Hepatocyte (in vitro differentiated cells): ENCODE measurements around the gene PITX1. TPM values are rescaled to one million over a fixed set of nuclear protein-coding genes. Genes with fewer than 3 reads are reported as not detected.

Experiments used
- DNase-seq: peaks from one replicate; pipeline ENCODE4 v3.0.0-alpha.2; 2016; ENCODE audit warnings: low spot score
- H2AFZ ChIP-seq: fragments of 200-600 bp; sonication (generic); 2 replicates; pipeline ENCODE4 v1.6.0; 2016; ENCODE audit warnings: antibody characterized with exemption, mild to moderate bottlenecking
- H3K27ac ChIP-seq: fragments of 200-600 bp; sonication (generic); 2 replicates; pipeline ENCODE4 v1.5.1; 2016; ENCODE audit warnings: mild to moderate bottlenecking
- H3K27me3 ChIP-seq: fragments of 200-600 bp; sonication (generic); 2 replicates; pipeline ENCODE4 v1.6.1; 2016
- H3K36me3 ChIP-seq: fragments of 200-600 bp; sonication (generic); replicated peaks from 2 replicates; pipeline ENCODE4 v1.5.1; 2016; ENCODE audit warnings: low read depth; ENCODE audit not compliant: insufficient read depth
- H3K4me1 ChIP-seq: fragments of 200-600 bp; sonication (generic); 2 replicates; pipeline ENCODE4 v1.5.1; 2016; ENCODE audit warnings: mild to moderate bottlenecking, moderate library complexity; ENCODE audit not compliant: insufficient read depth
- H3K4me2 ChIP-seq: fragments of 200-600 bp; sonication (generic); 2 replicates; pipeline ENCODE4 v1.6.0; 2016
- H3K4me3 ChIP-seq: fragments of 200-600 bp; sonication (generic); 2 replicates; pipeline ENCODE4 v1.5.1; 2016; ENCODE audit warnings: mild to moderate bottlenecking
- H3K79me2 ChIP-seq: fragments of 200-600 bp; sonication (generic); 2 replicates; pipeline ENCODE4 v1.6.0; 2017; ENCODE audit warnings: mild to moderate bottlenecking
- H3K9me2 ChIP-seq: fragments of 200-600 bp; sonication (generic); replicated peaks from 2 replicates; pipeline ENCODE4 v1.6.0; 2017; ENCODE audit warnings: mild to moderate bottlenecking; ENCODE audit not compliant: insufficient read depth
- H3K9me3 ChIP-seq: fragments of 200-600 bp; sonication (generic); 2 replicates; pipeline ENCODE4 v1.5.1; 2016; ENCODE audit warnings: low read depth, mild to moderate bottlenecking
- H4K20me1 ChIP-seq: fragments of 200-600 bp; sonication (generic); 2 replicates; pipeline ENCODE4 v1.6.0; 2016; ENCODE audit warnings: mild to moderate bottlenecking; ENCODE audit not compliant: insufficient read depth, poor library complexity, severe bottlenecking
- CTCF ChIP-seq: fragments of 200-600 bp; sonication (generic); IDR thresholded peaks from 2 replicates; pipeline ENCODE4 v1.5.1; 2016; ENCODE audit warnings: antibody characterized with exemption, mild to moderate bottlenecking; ENCODE audit not compliant: poor library complexity
- EZH2 ChIP-seq: fragments of 200-600 bp; sonication (generic); IDR thresholded peaks from 2 replicates; pipeline ENCODE4 v1.6.1; 2016; ENCODE audit warnings: antibody characterized with exemption, mild to moderate bottlenecking, borderline replicate concordance
- EZH2phosphoT487 ChIP-seq: fragments of 200-600 bp; sonication (generic); IDR thresholded peaks from one replicate; pipeline ENCODE4 v1.6.1; 2018; ENCODE audit warnings: antibody characterized with exemption, mild to moderate bottlenecking, low read depth, moderate library complexity; ENCODE audit not compliant: unreplicated experiment, severe bottlenecking
- WGBS: methylation state at CpG from one replicate; pipeline ENCODE4 v1.1.6; 2016; ENCODE audit warnings: low lambda C conversion rate; ENCODE audit errors: missing lambda C conversion rate; 5-methylcytosine and 5-hydroxymethylcytosine counted together
- polyA plus RNA-seq: library from polyadenylated mRNA; unstranded; fragments of >200 nt; fragmentation: Nextera tagmentation; extraction: Ambion mirVana; gene quantifications from 2 replicates; pipeline ENCODE4 v1.2.1, GENCODE V29; 2016
- total RNA-seq: library from RNA; depleted of rRNA; stranded (reverse); fragments of >200 nt; gene quantifications from 2 replicates; pipeline ENCODE4 v1.2.3, GENCODE V29; 2014

Gene PITX1
- total and polyA plus RNA-seq, 2 experiments from 2014 or later = 64.9 to 141 TPM

DNA sequence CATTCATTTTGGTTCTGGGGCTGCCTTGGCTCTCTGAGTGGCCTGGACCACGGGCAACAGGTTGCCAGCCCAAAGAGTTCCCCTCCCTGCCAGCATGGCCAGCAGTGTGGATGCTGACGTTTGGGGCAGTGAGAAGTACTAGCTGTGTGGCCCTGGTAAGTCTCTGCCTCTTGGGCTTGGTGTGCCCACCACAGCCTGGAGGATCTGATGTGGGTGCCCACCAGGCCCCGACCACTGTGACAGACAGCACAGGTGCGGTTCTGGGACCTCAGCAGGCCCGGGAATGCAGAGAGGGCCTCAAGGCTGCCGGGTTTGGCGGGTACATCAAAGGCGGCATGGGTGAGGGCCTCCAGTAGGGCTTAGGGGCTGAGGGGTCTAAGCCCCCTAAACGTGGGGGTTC is 33.6 kb upstream of the PITX1 start:
- Histone ChIP-seq H3K9me2 (no peaks in the 10 kb centered on the region), H2AFZ (no peak overlapping the region), H3K4me1 (no peaks in the 10 kb centered on the region), H3K4me3 (no peak overlapping the region), H3K27ac (no peak overlapping the region), H3K4me2 (no peak overlapping the region), H3K9me3 (no peaks in the 10 kb centered on the region), H3K36me3 (no peaks in the 10 kb centered on the region), H3K79me2 (no peaks in the 10 kb centered on the region), H3K27me3 (no peaks in the 10 kb centered on the region), H4K20me1 (no peaks in the 10 kb centered on the region)
- DNase-seq = no peak
- no peak for TF ChIP-seq CTCF
- TF ChIP-seq EZH2 = no peak
- no peak for TF ChIP-seq EZH2phosphoT487
- 91% methylated on average over 9 of the region's 9 CpGs for WGBS

DNA sequence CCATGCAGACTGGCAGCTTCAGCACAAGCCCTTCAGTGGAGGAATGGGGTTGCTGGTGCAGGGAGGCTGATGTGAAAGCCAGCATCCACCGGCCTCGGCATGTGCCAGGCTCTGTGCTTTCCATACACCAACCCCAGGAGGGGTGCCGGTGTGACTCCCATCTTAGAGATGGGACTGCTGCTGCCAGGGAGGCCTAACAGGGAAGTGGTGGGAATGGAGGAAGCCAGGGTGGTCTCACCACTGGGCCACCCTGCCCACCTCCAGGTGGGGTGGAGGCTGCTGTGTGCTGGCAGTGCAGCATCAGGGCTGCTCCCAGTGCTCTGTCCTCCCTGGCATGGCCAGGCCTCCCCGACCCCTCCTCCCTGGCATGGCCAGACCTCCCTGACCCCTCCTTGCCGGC is 32.8 kb upstream of the PITX1 start:
- WGBS = 95% methylated on average over 5 of the region's 5 CpGs
- Histone ChIP-seq H3K27me3 (no peaks in the 10 kb centered on the region), H4K20me1 (no peaks in the 10 kb centered on the region), H3K9me3 (no peaks in the 10 kb centered on the region), H3K36me3 (no peaks in the 10 kb centered on the region), H2AFZ (no peak overlapping the region), H3K4me3 (no peak overlapping the region), H3K4me2 (no peak overlapping the region), H3K27ac (no peak overlapping the region), H3K4me1 (no peaks in the 10 kb centered on the region), H3K9me2 (no peaks in the 10 kb centered on the region), H3K79me2 (no peaks in the 10 kb centered on the region)
- DNase-seq = no peak
- TF ChIP-seq EZH2 (no peak), CTCF (no peak), EZH2phosphoT487 (no peak)

DNA sequence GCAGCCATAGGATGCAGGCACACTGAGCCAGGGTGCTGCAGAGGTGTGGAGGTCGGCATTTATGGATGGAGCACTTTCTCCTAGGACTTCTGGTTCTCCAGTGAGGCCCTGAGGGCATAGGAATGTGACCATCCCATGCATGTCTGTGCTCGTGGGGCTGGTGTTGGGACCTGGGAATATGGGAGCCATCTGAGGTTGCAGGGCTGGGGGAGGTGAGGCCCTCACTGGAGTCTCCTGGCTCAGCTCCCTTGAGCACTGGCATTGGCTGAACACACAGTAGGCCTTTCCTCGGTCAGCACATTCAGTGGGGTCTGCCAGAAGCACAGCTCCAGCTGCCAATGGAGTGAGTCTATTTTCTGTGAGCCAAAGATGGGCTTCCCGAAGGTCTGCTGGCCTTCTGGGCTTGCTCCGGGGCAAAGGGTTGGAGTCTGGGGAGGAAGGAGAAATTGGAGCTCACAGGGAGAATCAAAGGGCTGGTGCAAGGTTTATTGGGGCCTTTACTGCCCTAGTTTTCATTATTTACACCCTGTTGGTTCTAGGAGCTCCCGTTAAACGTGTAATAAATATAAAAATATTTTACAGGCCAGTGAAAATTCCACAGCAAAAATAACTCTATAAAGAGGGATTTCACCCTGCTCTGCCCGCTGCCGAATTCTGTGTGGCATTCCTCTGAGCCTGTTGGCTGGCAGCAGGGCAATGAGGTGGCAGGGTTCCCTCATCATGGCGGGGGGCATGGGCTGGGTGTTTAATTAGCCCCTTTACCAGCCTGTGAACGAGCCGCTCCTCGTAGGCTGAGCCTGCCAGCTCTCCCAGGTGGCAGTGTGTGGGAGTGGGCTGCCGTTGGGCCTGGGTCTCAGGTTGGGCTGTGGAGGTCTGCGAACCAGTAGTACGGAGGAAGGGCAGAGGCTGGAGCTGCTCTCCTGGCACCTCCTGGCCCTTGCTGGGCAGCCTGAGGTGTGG is 31.6 kb upstream of the PITX1 start:
- H3K79me2 ChIP-seq = no peaks in the 10 kb centered on the region
- no peak overlapping the region for H3K27ac ChIP-seq
- no peaks in the 10 kb centered on the region for H3K36me3 ChIP-seq
- 74% methylated on average over 16 of the region's 16 CpGs for WGBS
- no peak for DNase-seq
- H3K4me1 ChIP-seq = no peaks in the 10 kb centered on the region
- no peak overlapping the region for H2AFZ ChIP-seq
- H3K9me2 ChIP-seq = no peaks in the 10 kb centered on the region
- TF ChIP-seq EZH2phosphoT487 (no peak), EZH2 (no peak), CTCF (no peak)
- no peaks in the 10 kb centered on the region for H3K27me3 ChIP-seq
- no peaks in the 10 kb centered on the region for H4K20me1 ChIP-seq
- no peaks in the 10 kb centered on the region for H3K9me3 ChIP-seq
- no peak overlapping the region for H3K4me3 ChIP-seq
- no peak overlapping the region for H3K4me2 ChIP-seq
